GM19239 (cell line): ENCODE results near the gene TSPEAR.
"Not testable (repeated sequence)": the region's sequence is repeated elsewhere in the genome, so short reads cannot be mapped to it uniquely, and the experiment has no call there.

Experiments used
- DNase-seq: peaks from one replicate; pipeline ENCODE4 v3.0.0; 2011; ENCODE audit warnings: low spot score; ENCODE audit not compliant: insufficient read length
- FAIRE-seq: peaks from 2 replicates; lab custom pipeline; 2011; peaks lifted over from hg19 to GRCh38; lab: Jason Lieb, UNC

TSPEAR gene

GRCh38 chr21:44596068-44596725, 115.2 kb downstream of the TSPEAR start:
- no peak for FAIRE-seq
- no peak for DNase-seq

- FAIRE-seq (no peak), DNase-seq (no peak)
These were observed 115.8 kb downstream of the TSPEAR start for GRCh38 chr21:44595524-44595923.

GRCh38 chr21:44594406-44594916, 116.9 kb downstream of the TSPEAR start:
- FAIRE-seq (no peak), DNase-seq (no peak)

DNA sequence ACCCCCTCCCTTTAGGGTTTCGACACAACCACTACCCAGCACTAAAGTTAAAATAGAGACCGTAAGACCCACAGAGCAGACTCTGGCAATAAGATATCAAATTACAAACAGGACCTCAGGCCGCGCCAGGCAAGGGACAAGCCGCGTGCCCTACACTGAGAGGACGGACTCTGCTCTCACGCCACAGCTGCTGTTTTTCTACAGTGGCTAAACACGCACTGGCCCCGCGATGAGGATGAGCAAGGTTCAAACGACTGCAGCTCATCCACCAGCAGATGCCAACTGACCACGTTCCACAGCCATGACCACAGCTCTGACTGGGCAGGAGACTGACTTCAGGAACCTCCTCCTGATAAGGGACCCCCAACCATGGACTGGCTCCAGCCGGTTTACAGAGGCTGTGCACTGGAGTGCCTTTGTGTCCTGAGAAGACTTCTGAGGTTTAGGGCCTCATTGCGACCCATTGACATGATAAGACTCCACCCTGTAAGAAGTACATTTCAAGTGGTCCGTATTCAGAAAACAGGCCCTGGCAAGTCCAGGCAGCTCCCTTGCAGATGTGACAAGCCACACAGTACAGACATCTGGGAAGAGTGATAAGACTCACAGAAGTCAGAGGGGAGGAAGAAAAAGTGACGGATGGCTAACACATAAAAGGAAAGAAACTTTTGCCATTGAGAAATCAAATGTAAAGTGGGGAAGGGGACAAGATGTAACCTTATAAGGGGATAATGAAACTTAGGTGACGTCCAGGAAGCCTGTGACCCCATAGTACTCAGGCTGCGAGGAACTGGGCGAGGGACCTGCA, 117.6 kb downstream of the TSPEAR start:
- FAIRE-seq (no peak), DNase-seq (no peak)

GRCh38 chr21:44592446-44593311, 118.7 kb downstream of the TSPEAR start, which contains the start of gene KRTAP10-6:
Gene KRTAP10-6 (minus strand): TSS chr21:44592505. CDS start chr21:44592484, 21 bp downstream.
- FAIRE-seq, result no peak

DNA sequence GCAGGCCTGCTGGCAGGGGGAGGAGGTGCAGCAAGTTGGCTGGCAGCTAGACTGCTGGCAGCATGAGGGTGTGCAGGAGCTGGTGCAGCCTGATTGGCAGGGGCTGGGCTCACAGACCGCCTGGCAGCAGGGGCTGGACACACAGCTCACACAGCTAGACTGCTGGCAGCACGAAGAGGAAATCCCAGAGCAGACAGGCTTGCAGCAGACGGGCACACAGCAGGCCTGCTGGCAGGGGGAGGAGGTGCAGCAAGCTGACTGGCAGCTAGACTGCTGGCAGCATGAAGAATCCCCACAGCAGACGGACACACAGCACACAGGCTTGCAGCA, 119.6 kb downstream of the TSPEAR start:
- DNase-seq, FAIRE-seq: not testable (repeated sequence)

More at GRCh38 chr21:44592446-44593311, 118.7 kb downstream of the TSPEAR start, which contains the start of gene KRTAP10-6:
- no peak for DNase-seq

DNA sequence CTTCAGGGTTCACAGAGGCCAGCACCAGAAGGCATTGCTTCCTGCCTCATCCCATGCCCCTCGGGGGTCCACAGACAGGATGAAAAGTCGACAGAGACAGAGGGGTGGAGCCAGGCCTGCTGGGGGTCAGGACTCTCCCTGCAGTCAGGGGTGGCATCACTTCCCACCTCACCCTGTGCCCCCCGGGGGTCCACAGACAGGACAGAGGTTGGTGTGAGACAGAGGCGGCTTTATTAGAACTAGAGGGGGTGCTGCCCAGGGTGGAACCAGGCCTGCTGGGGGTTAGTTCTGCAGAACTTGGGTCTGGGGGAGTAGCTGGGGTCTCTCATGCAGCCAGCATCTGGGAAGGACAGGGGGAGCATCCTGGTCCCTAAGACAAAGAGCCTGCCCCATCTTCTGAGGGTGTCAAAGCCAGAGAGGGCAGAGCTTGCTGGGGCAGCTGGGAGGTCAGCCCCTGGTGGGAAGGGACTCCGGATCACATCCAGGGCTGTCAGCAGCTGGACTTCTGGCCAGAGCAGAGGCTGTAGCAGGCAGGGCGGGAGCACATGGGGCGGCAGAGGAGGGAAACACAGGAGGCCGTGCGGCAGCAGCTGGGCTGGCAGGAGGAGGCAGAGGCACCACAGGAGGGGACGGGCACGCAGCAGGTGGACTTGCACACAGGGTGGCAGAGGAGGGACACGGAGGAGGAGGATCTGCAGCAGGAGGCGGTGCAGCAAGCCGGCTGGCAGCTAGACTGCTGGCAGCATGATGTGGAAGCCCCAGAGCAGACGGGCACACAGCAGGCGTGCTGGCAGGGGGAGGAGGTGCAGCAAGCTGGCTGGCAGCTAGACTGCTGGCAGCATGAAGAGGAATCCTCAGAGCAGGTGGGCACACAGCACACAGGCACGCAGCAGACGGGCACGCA, 120.2 kb downstream of the TSPEAR start:
- not testable (repeated sequence) for FAIRE-seq, DNase-seq

- no peak for DNase-seq
These were observed 121.1 kb downstream of the TSPEAR start for GRCh38 chr21:44590311-44590721.

GRCh38 chr21:44589586-44590305, 121.6 kb downstream of the TSPEAR start:
- FAIRE-seq, result no peak
- DNase-seq, result no peak

More at GRCh38 chr21:44590311-44590721, 121.1 kb downstream of the TSPEAR start:
- no peak for FAIRE-seq

GRCh38 chr21:44589094-44589493, 122.3 kb downstream of the TSPEAR start:
- no peak for DNase-seq
- no peak for FAIRE-seq

DNA sequence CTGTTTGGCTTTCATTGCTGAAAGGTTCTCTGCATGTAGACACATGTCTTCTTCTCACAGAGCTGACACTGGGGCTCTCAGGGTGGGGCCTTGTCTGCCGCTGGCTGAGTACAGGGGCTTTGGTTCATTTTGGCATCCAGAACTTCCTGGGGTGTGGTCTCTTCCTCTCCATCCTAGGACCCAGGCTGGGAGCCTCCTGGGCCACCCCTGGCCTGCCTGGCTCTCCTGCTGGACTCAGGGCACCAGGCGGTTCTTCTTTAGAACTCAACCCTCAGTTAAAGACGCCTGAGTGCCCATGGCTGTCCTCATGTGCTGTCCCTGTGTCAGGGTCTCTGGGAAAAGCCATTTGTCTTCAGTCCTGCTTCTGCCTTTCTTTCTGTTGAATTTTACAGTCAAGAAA, 125.5 kb downstream of the TSPEAR start:
- DNase-seq (no peak), FAIRE-seq (no peak)

DNA sequence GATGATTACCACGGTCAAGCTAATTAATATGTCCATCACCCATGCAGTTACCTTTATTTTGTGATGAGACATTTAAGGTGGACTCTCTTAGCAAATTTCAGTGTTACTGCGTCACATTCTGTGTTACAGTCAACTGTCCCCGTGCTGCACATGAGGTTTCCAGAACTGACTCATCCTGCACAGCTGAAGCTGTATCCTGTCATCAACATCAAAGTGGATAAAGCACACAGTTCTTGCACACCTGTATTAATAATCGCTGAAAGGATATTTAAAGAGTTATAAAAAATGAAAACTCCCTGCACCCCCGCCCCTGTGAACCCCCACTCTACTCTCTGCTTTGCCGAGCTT, 127.6 kb downstream of the TSPEAR start:
- DNase-seq (no peak), FAIRE-seq (no peak)

GRCh38 chr21:44583089-44583799, 128.1 kb downstream of the TSPEAR start:
- DNase-seq, result no peak
- FAIRE-seq, result no peak

DNA sequence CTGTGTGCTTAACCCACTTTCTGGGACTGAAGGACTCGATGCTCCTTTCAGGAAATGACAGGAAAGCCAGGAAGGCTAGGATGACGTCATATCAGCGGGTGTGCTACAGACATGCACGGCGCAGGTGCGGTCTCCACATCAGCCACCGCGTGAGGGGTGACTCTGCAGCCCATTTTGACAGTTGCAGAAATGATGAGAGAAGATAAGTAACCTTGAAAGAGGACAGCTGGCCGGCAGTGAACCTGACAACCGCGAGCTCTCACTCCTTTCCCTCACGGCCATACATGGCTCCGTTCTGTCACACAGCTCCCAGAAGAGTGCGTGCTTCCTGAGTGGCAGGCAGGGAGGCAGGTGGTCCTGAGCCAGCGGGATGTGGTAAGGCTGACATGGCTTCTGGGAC, 129.3 kb downstream of the TSPEAR start:
- FAIRE-seq, result no peak
- no peak for DNase-seq

- DNase-seq, result no peak
- no peak for FAIRE-seq
These were observed 130.2 kb downstream of the TSPEAR start for GRCh38 chr21:44581158-44581557.

GRCh38 chr21:44580231-44580821, 131.0 kb downstream of the TSPEAR start, which contains the start of gene KRTAP10-5:
Gene KRTAP10-5 (minus strand): TSS chr21:44580604. CDS start chr21:44580578, 26 bp downstream.
- FAIRE-seq, result not testable (repeated sequence)

DNA sequence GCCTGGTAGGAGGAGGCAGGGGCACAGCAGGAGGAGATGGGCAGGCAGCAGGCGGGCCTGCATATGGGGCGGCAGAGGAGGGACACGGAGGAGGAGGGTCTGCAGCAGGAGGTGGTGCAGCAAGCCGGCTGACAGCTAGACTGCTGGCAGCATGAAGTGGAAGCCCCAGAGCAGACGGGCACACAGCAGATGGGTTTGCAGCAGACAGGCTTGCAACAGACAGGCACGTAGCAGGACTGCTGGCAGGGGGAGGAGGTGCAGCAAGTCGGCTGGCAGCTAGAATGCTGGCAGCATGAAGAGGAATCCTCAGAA, 131.6 kb downstream of the TSPEAR start:
- FAIRE-seq (no peak), DNase-seq (no peak)

More at GRCh38 chr21:44580231-44580821, 131.0 kb downstream of the TSPEAR start, which contains the start of gene KRTAP10-5:
- not testable (repeated sequence) for DNase-seq
